Endothelial cell of umbilical vein (primary cell): Measurements from ENCODE around the gene TM6SF1. TPM values are rescaled to one million over a fixed set of nuclear protein-coding genes. Genes with fewer than 3 reads are reported as not detected.

Source experiments
- BruUV-seq: library from RNA; stranded (reverse); fragments of 400-500 nt; replicated peaks from 2 replicates; lab custom pipeline; 2021; lab: Mats Ljungman, UMichigan
- CTCF ChIA-PET: fragments of 300-600, 350-600 bp; sonication (Branson Sonifier 250); formaldehyde crosslinking; loops from one replicate; lab custom pipeline; 2021; ENCODE audit warnings: antibody characterized with exemption, inconsistent platforms; lab: Charles Lee
- POLR2A ChIA-PET: fragments of 300-600, 350-600 bp; sonication (Branson Sonifier 250); formaldehyde crosslinking; loops from one replicate; lab custom pipeline; 2021; ENCODE audit warnings: antibody characterized with exemption, inconsistent platforms; lab: Charles Lee
- DNase-seq: peaks from one replicate; pipeline ENCODE4 v3.0.0-alpha.2; 2011; ENCODE audit warnings: low read depth, low spot score
- FAIRE-seq: peaks from 2 replicates; lab custom pipeline; 2011; peaks lifted over from hg19 to GRCh38; lab: Jason Lieb, UNC
- H2AFZ ChIP-seq: 2 replicates; pipeline ENCODE4 v1.6.0; 2012; ENCODE audit warnings: low read depth, low read length, control low read depth, inconsistent platforms
- H3K27ac ChIP-seq: 2 replicates; pipeline ENCODE4 v1.5.1; 2011; ENCODE audit warnings: low read depth, mild to moderate bottlenecking, control low read depth, low read length, moderate library complexity; ENCODE audit not compliant: insufficient read depth
- H3K27me3 ChIP-seq, 2 experiments: 2 replicates each; pipeline versions ENCODE4 v1.6.0 to v1.6.1; 2011; ENCODE audit warnings: low read length in 2 of 2, mixed read lengths in 1 of 2; ENCODE audit not compliant: control insufficient read depth in 2 of 2, insufficient read depth in 2 of 2
- H3K36me3 ChIP-seq, 2 experiments: 2 replicates in 1 of 2; 3 replicates in 1 of 2; pipeline ENCODE4 v1.5.1; 2011; ENCODE audit warnings: low read length in 2 of 2, mild to moderate bottlenecking in 1 of 2, moderate library complexity in 1 of 2; ENCODE audit not compliant: control insufficient read depth in 2 of 2, insufficient read depth in 2 of 2; ENCODE audit errors: extremely low read depth in 1 of 2
- H3K4me1 ChIP-seq: 3 replicates; pipeline ENCODE4 v1.5.1; 2011; ENCODE audit warnings: mild to moderate bottlenecking, low read length; ENCODE audit not compliant: control insufficient read depth, insufficient read depth; ENCODE audit errors: extremely low read depth
- H3K4me2 ChIP-seq: 2 replicates; pipeline ENCODE4 v1.6.1; 2011; ENCODE audit warnings: low read length, control low read depth, mixed read lengths; ENCODE audit not compliant: insufficient read depth
- H3K4me3 ChIP-seq, 3 experiments: fragments of 200-600 bp in 1 of 3; sonication (generic), shearing (Covaris generic) in 1 of 3; replicated peaks in 1 of 3; 2 replicates each; pipeline ENCODE4 v1.5.1; 2011 to 2016; ENCODE audit warnings: control low read depth in 3 of 3, low read length in 3 of 3, mild to moderate bottlenecking in 2 of 3, inconsistent platforms in 1 of 3, low read depth in 1 of 3, moderate library complexity in 1 of 3; ENCODE audit not compliant: insufficient read depth in 1 of 3
- H3K79me2 ChIP-seq: 2 replicates; pipeline ENCODE4 v1.6.0; 2012; ENCODE audit warnings: low read length, inconsistent platforms; ENCODE audit not compliant: control insufficient read depth, insufficient read depth
- H3K9ac ChIP-seq: replicated peaks from 2 replicates; pipeline ENCODE3; 2011; ENCODE audit warnings: low read length, control low read depth; ENCODE audit not compliant: insufficient read depth; ENCODE audit errors: extremely low read depth
- H3K9me1 ChIP-seq: replicated peaks from 3 replicates; pipeline ENCODE4 v1.6.0; 2011; ENCODE audit warnings: mild to moderate bottlenecking, low read length; ENCODE audit not compliant: control insufficient read depth, insufficient read depth; ENCODE audit errors: extremely low read depth
- H3K9me3 ChIP-seq: replicated peaks from 2 replicates; pipeline ENCODE4 v1.5.1; 2012; ENCODE audit warnings: low read length, inconsistent platforms; ENCODE audit not compliant: control insufficient read depth, insufficient read depth
- H4K20me1 ChIP-seq: replicated peaks from 2 replicates; pipeline ENCODE3; 2011; ENCODE audit warnings: mild to moderate bottlenecking, low read length; ENCODE audit not compliant: control insufficient read depth, insufficient read depth; ENCODE audit errors: extremely low read depth
- CTCF ChIP-seq, 2 donors: IDR thresholded peaks; 1 replicate in 1 of 2; 2 replicates in 1 of 2; pipeline ENCODE4 v1.5.1; 2011; ENCODE audit warnings: low read length in 2 of 2, mild to moderate bottlenecking in 2 of 2, moderate library complexity in 2 of 2, control low read depth in 1 of 2, inconsistent platforms in 1 of 2, low read depth in 1 of 2; ENCODE audit not compliant: insufficient read depth in 1 of 2; ENCODE audit errors: extremely low read depth in 1 of 2
- EZH2 ChIP-seq: IDR thresholded peaks from 2 replicates; pipeline ENCODE4 v1.6.1; 2012; ENCODE audit warnings: borderline replicate concordance, low read depth, mild to moderate bottlenecking, moderate library complexity, low read length, inconsistent platforms; ENCODE audit not compliant: severe bottlenecking
- FOS ChIP-seq: IDR thresholded peaks from 2 replicates; pipeline ENCODE4 v1.6.1; 2011; ENCODE audit warnings: mild to moderate bottlenecking, low read length, moderate library complexity, borderline replicate concordance; ENCODE audit not compliant: insufficient read depth
- GATA2 ChIP-seq: IDR thresholded peaks from 2 replicates; pipeline ENCODE4 v1.7.0; 2011; ENCODE audit warnings: low read depth, mild to moderate bottlenecking, moderate library complexity, mixed read lengths, low read length; ENCODE audit not compliant: insufficient read length, insufficient read depth
- JUN ChIP-seq: IDR thresholded peaks from 2 replicates; pipeline ENCODE4 v1.6.1; 2011; ENCODE audit warnings: borderline replicate concordance, low read depth; ENCODE audit not compliant: insufficient read length, insufficient read depth
- MAX ChIP-seq: IDR thresholded peaks from 2 replicates; pipeline ENCODE4 v1.6.1; 2011; ENCODE audit not compliant: insufficient read depth, insufficient read length
- MYC ChIP-seq: IDR thresholded peaks from one replicate; pipeline ENCODE4 v1.6.1; 2011; ENCODE audit warnings: mild to moderate bottlenecking, low read depth, low read length
- POLR2A ChIP-seq: IDR thresholded peaks from 2 replicates; pipeline ENCODE4 v1.6.1; 2012; ENCODE audit warnings: low read depth, mild to moderate bottlenecking, control low read depth, low read length
- POLR2AphosphoS5 ChIP-seq: IDR thresholded peaks from 2 replicates; pipeline ENCODE4 v1.6.1; 2012; ENCODE audit warnings: low read depth, mild to moderate bottlenecking, control low read depth, low read length, moderate library complexity; ENCODE audit not compliant: insufficient read depth
- dilution Hi-C: fragments of 300-500 bp; cut with MboI; formaldehyde crosslinking; loops from one replicate; pipeline ENCODE4 v1.15.0; 2019; ENCODE audit warnings: low sequenced_read_pairs; ENCODE audit not compliant: extremely low pct_ligation_motif_present
- intact Hi-C: fragments of 100-400 bp; cut with micrococcal nuclease; formaldehyde crosslinking; loops from one replicate; pipeline ENCODE4 v1.10.0; 2022
- polyA plus RNA-seq, 4 experiments: library from polyadenylated mRNA; depleted of rRNA in 3 of 4; stranded (reverse) in 3 of 4; unstranded in 1 of 4; fragments of >200 nt; gene quantifications; 2 replicates each; pipeline versions ENCODE4 v1.2.1 to v1.2.3, GENCODE V29; 2011 to 2012; ENCODE audit warnings: missing spikeins in 1 of 4
- total RNA-seq: library from RNA; stranded (reverse); gene quantifications from 2 replicates; pipeline ENCODE4 v1.2.3, GENCODE V29; 2021

TM6SF1 gene
- total and polyA plus RNA-seq, 2 donors (not counting 3 experiments of a cell fraction or from before 2014, with no cell fraction given): 26.5 to 38.0 TPM

DNA sequence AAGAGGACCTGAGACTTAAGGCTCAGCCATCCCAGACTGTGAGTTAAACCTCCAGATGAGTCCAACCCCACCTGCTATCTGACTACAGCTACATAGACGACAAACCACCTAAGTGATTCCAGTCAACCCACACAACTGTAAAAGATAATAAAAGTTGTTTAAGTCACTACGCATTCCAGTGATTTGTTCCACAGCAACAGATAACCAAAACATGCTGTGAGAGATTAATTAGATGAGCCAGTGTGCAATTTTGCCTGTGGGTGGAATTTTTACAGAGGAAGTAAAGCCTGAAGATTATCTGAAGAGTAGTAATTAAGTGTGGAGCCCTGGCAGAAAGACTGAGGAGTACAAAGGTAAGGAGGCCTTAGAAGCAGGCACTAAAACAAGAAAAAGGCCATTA, 45.8 kb upstream of the TM6SF1 start:
- Histone ChIP-seq H3K36me3 (no peaks in the 10 kb centered on the region), H4K20me1 (peaks cover 25% of the 10 kb centered on the region), H3K9me1 (peaks cover 3% of the 10 kb centered on the region), H3K9ac (no peak overlapping the region), H3K4me1 (peaks cover 29% of the 10 kb centered on the region), H3K79me2 (peaks cover 99% of the 10 kb centered on the region), H3K4me2 (no peak overlapping the region), H2AFZ (no peak overlapping the region), H3K27me3 (no peaks in the 10 kb centered on the region), H3K27ac (no peak overlapping the region), H3K4me3 (no peak overlapping the region), H3K9me3 (no peaks in the 10 kb centered on the region)
- ChIA-PET CTCF (interaction anchor here (1.1 to 1.2 kb wide), 2 partner anchors 40 to 44 kb away, joined by 3 to 5 read pairs; no protein-coding TSS in a partner anchor), POLR2A (no interaction called here)
- intact Hi-C loops: no loop called here
- dilution Hi-C loops: no loop called here
- no TSS peak for BruUV-seq
- TF ChIP-seq JUN (no peak), MAX (no peak), POLR2AphosphoS5 (no peak), CTCF (IDR thresholded peaks at IDR 0.05; ENCODE audit: extremely low read depth in 1 of 2, insufficient read depth in 1 of 2, low read depth in 1 of 2, low read length in 2 of 2) (no peak), FOS (no peak), POLR2A (no peak), GATA2 (no peak), MYC (no peak), EZH2 (no peak)
- DNase-seq (no peak), FAIRE-seq (no peak)
